Astrocyte (in vitro differentiated cells and primary cell): ENCODE results near the gene GBA2.

ENCODE experiments used
- EZH2 ChIP-seq: IDR thresholded peaks from 2 replicates; pipeline ENCODE4 v1.6.1; 2012; ENCODE audit warnings: mild to moderate bottlenecking, low read length, inconsistent platforms; ENCODE audit not compliant: insufficient read depth
- TF ChIP-seq, protein P1 (sequence below): IDR thresholded peaks from 2 replicates; pipeline ENCODE4 v1.5.1; 2011; ENCODE audit warnings: low read depth, mild to moderate bottlenecking, inconsistent platforms, low read length, moderate library complexity; ENCODE audit not compliant: insufficient read depth

DNA sequence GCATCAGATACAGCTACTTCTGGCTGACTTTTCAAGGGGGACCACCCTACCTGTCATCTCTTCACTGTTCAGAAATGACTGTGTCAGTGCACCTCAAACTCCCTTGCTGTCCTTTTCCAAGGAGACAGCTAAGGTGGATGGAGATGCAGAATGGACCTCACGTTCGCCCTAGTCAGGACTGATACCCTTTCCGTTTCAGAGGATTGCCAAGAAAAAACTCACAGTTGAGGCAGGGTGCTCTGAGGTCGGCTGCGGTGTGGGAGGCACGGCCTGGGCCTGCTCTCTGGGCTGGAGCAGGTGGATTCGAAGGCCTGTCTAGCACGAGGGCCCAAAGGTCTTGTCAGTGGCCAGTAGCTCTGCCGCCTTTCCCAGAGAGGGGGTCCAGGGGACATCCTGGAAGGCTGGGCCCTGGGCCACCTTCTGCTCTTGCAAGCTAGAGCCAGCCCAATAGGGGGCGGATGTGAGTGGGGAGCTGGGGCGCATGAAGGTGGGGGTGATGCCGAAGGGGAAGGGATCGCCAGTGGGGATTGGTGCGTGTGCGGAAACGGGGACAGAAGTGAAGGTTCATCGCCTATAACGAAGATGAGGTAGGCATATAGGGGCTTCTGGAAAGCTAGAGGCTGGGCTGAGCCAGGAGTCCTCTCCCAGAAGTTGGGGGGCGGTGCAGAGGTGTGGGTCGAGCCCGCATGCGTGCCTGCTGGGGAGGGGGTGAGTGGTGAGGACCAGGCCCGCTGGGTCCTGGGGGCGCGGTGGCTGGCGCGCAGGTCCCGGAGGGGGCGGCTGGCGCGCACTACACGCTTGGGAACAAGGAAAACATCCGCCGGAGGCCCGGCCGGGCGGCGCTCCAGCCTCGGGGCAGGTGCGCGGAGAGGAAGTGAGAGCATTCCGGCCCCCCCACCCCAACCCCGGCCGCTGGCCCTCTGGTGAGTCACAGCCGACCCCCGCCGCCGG lies 7.5 kb upstream of the GBA2 start:
- TF ChIP-seq EZH2: no peak
- TF ChIP-seq, protein P1, sequence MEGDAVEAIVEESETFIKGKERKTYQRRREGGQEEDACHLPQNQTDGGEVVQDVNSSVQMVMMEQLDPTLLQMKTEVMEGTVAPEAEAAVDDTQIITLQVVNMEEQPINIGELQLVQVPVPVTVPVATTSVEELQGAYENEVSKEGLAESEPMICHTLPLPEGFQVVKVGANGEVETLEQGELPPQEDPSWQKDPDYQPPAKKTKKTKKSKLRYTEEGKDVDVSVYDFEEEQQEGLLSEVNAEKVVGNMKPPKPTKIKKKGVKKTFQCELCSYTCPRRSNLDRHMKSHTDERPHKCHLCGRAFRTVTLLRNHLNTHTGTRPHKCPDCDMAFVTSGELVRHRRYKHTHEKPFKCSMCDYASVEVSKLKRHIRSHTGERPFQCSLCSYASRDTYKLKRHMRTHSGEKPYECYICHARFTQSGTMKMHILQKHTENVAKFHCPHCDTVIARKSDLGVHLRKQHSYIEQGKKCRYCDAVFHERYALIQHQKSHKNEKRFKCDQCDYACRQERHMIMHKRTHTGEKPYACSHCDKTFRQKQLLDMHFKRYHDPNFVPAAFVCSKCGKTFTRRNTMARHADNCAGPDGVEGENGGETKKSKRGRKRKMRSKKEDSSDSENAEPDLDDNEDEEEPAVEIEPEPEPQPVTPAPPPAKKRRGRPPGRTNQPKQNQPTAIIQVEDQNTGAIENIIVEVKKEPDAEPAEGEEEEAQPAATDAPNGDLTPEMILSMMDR: peak; percentile 25
